Stimulated activated CD8-positive, alpha-beta memory T cell treated with anti-CD3 and anti-CD28 coated beads, Interleukin-7, amount 100 ng/mL, for 4 hours (primary cell): Measurements from ENCODE around the gene LTF.
"Not testable (repeated sequence)": the region's sequence is repeated elsewhere in the genome, so short reads cannot be mapped to it uniquely, and the experiment has no call there.

ENCODE experiments used
- DNase-seq, 2 donors: peaks; one replicate each; pipeline ENCODE4 v3.0.0-alpha.2; 2020; ENCODE audit warnings: low read depth in 2 of 2

The LTF gene

DNA sequence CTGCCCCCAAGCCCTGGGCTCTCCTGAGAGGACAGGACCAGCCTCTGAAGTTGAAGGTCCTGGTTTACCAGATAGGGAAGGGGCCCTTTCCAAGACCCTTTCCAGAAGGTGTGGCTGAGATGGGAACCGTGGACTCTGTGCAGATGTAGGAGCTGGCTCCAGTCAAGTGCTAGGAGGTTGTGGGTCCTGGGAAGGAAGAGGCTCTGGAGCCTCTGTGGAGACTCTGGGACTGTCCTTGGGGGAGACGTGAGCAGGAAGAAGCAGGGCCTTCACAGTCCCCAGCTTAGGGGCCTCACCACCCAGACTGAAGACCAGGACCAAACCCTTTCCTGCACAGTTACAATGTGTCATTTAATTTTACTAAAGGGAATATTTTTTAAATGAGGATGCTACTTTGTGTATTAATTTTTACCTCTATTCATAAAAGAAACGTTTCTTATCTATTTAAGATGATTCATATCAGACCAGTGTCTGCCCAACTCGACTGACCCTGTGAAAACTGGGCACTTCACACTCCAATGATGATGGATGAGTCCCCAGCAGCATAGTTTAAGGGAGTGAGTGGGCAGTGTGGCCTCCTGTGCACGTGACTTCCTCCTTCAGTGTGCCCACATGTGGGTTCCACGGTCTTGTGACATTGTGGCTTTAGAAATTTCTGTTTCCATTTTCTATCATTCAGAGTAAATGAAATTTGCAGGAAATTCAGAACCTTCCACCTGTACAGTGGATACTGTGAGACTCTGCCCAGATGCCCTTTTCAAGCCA lies 68.8 kb downstream of the LTF start:
- DNase-seq = no peak

- DNase-seq = no peak
Observed at GRCh38 chr3:46395210-46395661, 69.5 kb downstream of the LTF start.

DNA sequence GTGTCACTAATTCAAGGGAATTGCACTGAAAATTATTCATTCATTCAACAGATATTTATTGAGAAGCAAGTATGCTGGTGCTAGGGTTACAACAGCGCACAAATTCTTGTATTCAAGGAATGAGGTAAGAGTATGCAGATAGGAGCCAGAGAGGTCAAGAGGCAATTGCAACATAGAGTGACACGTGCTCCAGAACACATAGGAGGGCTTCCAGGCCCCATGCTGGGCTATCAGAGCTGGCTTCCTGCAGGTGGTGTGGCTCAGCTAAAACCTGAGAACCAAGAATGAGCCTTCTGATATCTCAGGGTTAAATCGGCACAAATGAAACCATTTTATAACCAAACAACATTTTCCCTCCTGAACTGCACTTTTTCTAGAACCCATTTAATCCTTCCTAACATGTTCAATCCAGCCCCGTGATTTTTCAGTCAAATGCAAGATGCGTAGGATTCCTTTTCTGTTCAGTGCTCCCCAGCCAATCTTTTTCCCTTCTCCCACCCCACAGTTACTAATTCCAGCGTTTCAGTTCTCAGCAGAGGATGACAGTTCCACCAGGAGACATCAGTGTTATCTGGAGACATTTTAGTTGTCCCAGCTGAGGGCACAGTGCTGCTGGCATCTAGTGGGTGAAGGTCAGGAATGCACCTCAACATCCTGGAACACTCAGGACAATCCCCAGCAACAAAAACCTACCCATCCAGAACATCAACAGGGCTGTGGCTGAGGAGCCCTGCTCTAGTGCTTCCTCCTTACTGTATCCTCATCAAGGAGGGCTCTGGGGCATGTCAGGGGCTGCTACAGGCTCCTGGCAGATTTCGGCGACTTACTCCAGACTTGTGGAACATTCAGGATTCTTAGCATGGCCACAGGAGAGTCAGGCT lies 70.9 kb downstream of the LTF start:
- DNase-seq = no peak

DNA sequence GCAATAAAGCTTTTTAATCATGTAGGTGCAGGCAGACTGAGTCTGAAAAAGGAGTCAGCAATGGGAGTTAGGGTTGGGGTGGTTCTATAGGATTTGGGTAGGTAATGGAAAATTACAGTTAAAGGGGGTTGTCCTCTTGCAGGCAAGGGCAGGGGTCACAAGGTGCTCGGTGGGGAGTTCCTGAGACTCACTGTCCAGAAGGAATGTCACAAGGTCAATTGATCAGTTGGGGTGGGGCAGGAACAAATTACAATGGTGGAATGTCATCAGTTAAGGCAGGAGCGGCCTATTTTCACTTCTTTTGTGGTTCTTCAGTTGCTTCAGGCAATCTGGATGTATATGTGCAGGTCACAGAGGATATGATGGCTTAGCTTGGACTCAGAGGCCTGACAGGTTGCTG lies 71.7 kb downstream of the LTF start:
- no peak for DNase-seq

- not testable (repeated sequence) for DNase-seq
Observed at GRCh38 chr3:46391526-46391925, 73.2 kb downstream of the LTF start.

DNA sequence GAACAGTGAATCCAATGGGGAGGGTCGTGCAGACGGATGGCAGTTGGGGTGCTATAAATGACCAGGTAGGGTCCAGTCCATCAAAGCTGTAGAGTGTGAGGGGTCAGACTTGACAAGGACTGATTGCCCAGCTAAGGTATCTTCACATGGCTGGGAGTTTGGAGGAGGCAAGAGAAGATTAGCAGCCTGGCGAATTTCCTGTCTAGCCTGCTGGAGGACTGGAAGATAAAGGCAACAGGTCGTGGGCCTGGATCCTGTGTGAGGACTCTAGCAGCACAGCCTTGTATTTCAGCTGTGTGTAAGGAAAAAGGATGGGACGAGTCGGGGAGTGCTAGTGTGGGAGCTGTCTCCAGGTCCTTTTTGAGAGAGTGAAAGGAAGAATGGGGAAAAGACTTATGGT lies 75.4 kb downstream of the LTF start:
- DNase-seq = no peak

DNA sequence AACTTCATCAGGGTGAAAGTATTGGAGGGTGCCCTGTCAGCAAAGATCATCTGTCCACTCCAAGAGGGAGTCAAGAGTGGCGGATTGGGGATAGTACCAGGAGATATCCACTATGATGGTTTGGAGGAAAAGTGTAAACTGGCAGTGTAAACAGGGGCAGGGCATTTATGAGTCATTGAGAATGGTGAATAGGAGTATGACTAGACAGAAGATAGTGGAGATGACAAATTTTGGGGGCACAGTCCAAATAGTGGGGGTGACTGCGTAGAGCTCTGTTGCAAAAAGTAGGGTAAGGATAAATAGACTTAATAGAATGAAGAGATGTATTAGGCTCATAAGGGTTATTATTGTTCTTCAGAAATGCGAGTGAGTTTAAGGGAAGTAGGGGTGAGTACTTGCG lies 75.9 kb downstream of the LTF start:
- DNase-seq = not testable (repeated sequence)

DNA sequence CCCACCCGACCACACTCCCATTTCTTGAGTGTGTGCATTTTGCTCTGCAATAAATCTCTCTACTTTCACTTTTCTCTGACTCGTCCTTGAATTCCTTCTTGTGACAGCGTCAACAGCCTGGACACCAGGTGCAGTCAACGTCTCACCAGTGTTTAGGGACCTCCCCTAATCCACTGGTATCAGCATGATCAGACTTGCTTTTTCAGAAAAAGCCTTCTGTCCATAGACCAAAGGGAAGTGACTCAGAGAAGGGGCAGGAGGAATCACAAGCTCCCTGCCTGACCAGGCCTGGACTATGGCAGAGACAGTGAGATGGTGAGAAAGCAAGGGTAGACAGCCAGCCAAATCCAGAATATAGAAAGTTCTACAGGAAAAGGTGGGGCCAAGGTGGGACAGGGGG lies 78.5 kb downstream of the LTF start:
- DNase-seq = no peak
